ENCODE data around the gene PJA1. TPM values are rescaled to one million over a fixed set of nuclear protein-coding genes. Genes with fewer than 3 reads are reported as not detected.
A peak's percentile ranks its signal among the peaks of the same experiment; 100 is the strongest.

Gene PJA1
- total RNA-seq, 2 donors from 2014 or later, result 32.0 to 32.6 TPM

GRCh38 chrX:69140837-69141236 lies 24.4 kb downstream of the PJA1 start:
- DNase-seq, result no peak
- Mint-ChIP-seq H3K9me3 (peaks cover 47% of the 10 kb centered on the region), H3K4me1 (peaks cover 22% of the 10 kb centered on the region), H3K27me3 (ENCODE audit: insufficient read depth) (no peaks in the 10 kb centered on the region), H3K36me3 (ENCODE audit: low read depth) (no peaks in the 10 kb centered on the region), H3K4me3 (no peak overlapping the region), H3K27ac (peak overlapping the region; percentile 55)
- no peaks in the 10 kb centered on the region for H3K4me1 ChIP-seq (ENCODE audit: control insufficient read depth, insufficient read depth, low read length)
- H3K27me3 ChIP-seq (ENCODE audit: control insufficient read depth, insufficient read depth, low read length, poor library complexity, severe bottlenecking), result no peaks in the 10 kb centered on the region
- no peak overlapping the region for H3K9ac ChIP-seq (ENCODE audit: extremely low read depth, low read length, poor library complexity, severe bottlenecking)
- no peaks in the 10 kb centered on the region for H3K9me3 ChIP-seq (ENCODE audit: control insufficient read depth, low read length)
- no peak for TF ChIP-seq CTCF (conservative IDR thresholded peaks at IDR 0.05)
- no peaks in the 10 kb centered on the region for H3K36me3 ChIP-seq (ENCODE audit: control insufficient read depth, insufficient read depth, low read length)
- H3K27ac ChIP-seq (ENCODE audit: low read depth, low read length), result no peak overlapping the region
- H3K4me3 ChIP-seq (ENCODE audit: low read length), result no peak overlapping the region
- 93% methylated on average over 5 of the region's 5 CpGs; no CpG with 5 or more reads in 1 of the 2 experiments for WGBS, 2 experiments (ENCODE audit: insufficient coverage in 1 of 2, insufficient read length in 1 of 2)

DNA sequence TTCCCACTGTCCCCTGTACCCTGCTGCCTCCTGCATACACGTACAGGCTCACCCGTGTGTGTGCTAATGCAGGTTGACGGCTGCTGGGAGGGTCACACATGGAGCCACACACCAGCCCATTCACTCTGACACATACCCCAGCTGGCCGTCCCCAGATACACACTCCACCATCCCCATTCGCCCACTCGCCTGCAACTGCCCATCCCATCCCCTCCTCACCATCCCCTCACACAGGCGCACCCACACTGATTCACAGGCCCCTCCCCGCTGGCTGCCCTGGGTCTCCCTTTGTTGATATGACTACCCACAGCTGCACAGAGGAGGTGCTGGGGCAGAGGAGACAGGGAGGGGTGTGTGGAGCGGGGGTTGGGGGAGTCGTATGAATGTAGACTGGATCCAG lies 25.7 kb downstream of the PJA1 start:
- H3K27ac ChIP-seq (ENCODE audit: low read depth, low read length), result no peak overlapping the region
- H3K9me3 ChIP-seq (ENCODE audit: control insufficient read depth, low read length), result no peaks in the 10 kb centered on the region
- H3K4me3 Mint-ChIP-seq, result no peak overlapping the region
- peaks cover 17% of the 10 kb centered on the region for H3K4me1 Mint-ChIP-seq
- 83% methylated on average over 7 of the region's 10 CpGs; no CpG with 5 or more reads in 1 of the 2 experiments for WGBS, 2 experiments (ENCODE audit: insufficient coverage in 1 of 2, insufficient read length in 1 of 2)
- no peak overlapping the region for H3K27ac Mint-ChIP-seq
- no peak overlapping the region for H3K9ac ChIP-seq (ENCODE audit: extremely low read depth, low read length, poor library complexity, severe bottlenecking)
- no peak overlapping the region for H3K4me3 ChIP-seq (ENCODE audit: low read length)
- DNase-seq, result no peak
- no peak for TF ChIP-seq CTCF (conservative IDR thresholded peaks at IDR 0.05)
- no peaks in the 10 kb centered on the region for H3K27me3 Mint-ChIP-seq (ENCODE audit: insufficient read depth)
- H3K27me3 ChIP-seq (ENCODE audit: control insufficient read depth, insufficient read depth, low read length, poor library complexity, severe bottlenecking), result no peaks in the 10 kb centered on the region
- H3K9me3 Mint-ChIP-seq, result peaks cover 47% of the 10 kb centered on the region
- H3K36me3 Mint-ChIP-seq (ENCODE audit: low read depth), result no peaks in the 10 kb centered on the region
- no peaks in the 10 kb centered on the region for H3K36me3 ChIP-seq (ENCODE audit: control insufficient read depth, insufficient read depth, low read length)
- H3K4me1 ChIP-seq (ENCODE audit: control insufficient read depth, insufficient read depth, low read length), result no peaks in the 10 kb centered on the region

DNA sequence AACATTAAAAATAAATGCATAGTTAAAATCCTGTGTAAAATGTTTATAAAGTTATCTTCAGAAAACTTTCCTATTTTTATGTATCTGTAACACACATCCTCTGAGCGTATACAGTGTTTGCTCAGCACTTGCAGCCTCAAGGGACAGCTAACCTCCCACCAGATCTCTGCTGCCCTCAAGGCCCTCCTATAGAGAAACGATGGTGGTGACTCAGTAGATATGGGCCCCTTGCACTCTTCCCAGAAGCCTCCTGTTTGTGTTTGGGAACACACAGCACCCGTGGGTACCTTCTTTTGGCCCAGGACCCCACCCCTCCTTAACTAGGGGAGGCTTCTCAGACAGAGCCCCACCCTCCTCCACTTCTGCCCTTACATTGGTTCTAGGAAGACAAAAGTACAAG lies 26.7 kb downstream of the PJA1 start:
- no peaks in the 10 kb centered on the region for H3K4me1 ChIP-seq (ENCODE audit: control insufficient read depth, insufficient read depth, low read length)
- Mint-ChIP-seq H3K27me3 (ENCODE audit: insufficient read depth) (peaks cover 1% of the 10 kb centered on the region), H3K4me1 (peaks cover 16% of the 10 kb centered on the region), H3K4me3 (no peak overlapping the region), H3K36me3 (ENCODE audit: low read depth) (no peaks in the 10 kb centered on the region), H3K9me3 (peaks cover 47% of the 10 kb centered on the region), H3K27ac (no peak overlapping the region)
- no peak for DNase-seq
- no peak overlapping the region for H3K27ac ChIP-seq (ENCODE audit: low read depth, low read length)
- no peak for TF ChIP-seq CTCF (conservative IDR thresholded peaks at IDR 0.05)
- no peaks in the 10 kb centered on the region for H3K9me3 ChIP-seq (ENCODE audit: control insufficient read depth, low read length)
- no peak overlapping the region for H3K4me3 ChIP-seq (ENCODE audit: low read length)
- no peaks in the 10 kb centered on the region for H3K27me3 ChIP-seq (ENCODE audit: control insufficient read depth, insufficient read depth, low read length, poor library complexity, severe bottlenecking)
- WGBS, 2 experiments (ENCODE audit: insufficient coverage in 1 of 2, insufficient read length in 1 of 2), result 60 to 78% methylated on average over 1 to 3 of the region's 3 CpGs
- H3K9ac ChIP-seq (ENCODE audit: extremely low read depth, low read length, poor library complexity, severe bottlenecking), result no peak overlapping the region
- H3K36me3 ChIP-seq (ENCODE audit: control insufficient read depth, insufficient read depth, low read length), result no peaks in the 10 kb centered on the region

Measured in endodermal cell (in vitro differentiated cells).